SJSA1 (cell line): Measurements from ENCODE around the gene PPP1R7. TPM values are rescaled to one million over a fixed set of nuclear protein-coding genes. Genes with fewer than 3 reads are reported as not detected.

Source experiments
- DNase-seq, 2 experiments: peaks; one replicate each; pipeline ENCODE4 v3.0.0-alpha.2; 2015 to 2020; ENCODE audit warnings: low spot score in 2 of 2, low read depth in 1 of 2
- H3K27ac ChIP-seq: fragments of 250-450 bp; sonication (Bioruptor Pico); 2 replicates; pipeline ENCODE4 v1.5.1; 2020; ENCODE audit warnings: mild to moderate bottlenecking, moderate library complexity
- H3K27me3 ChIP-seq: fragments of 250-450 bp; sonication (Bioruptor Pico); replicated peaks from 2 replicates; pipeline ENCODE4 v1.5.1; 2020; ENCODE audit warnings: mild to moderate bottlenecking, moderate library complexity
- H3K36me3 ChIP-seq: fragments of 250-450 bp; sonication (Bioruptor Pico); 2 replicates; pipeline ENCODE4 v1.5.1; 2020; ENCODE audit warnings: mild to moderate bottlenecking
- H3K4me1 ChIP-seq: fragments of 250-450 bp; sonication (Bioruptor Pico); replicated peaks from 2 replicates; pipeline ENCODE4 v1.6.1; 2021; ENCODE audit warnings: mild to moderate bottlenecking
- H3K4me3 ChIP-seq: fragments of 250-450 bp; sonication (Bioruptor Pico); 2 replicates; pipeline ENCODE4 v1.5.1; 2020; ENCODE audit warnings: mild to moderate bottlenecking
- H3K9me3 ChIP-seq: fragments of 250-450 bp; sonication (Bioruptor Pico); replicated peaks from 2 replicates; pipeline ENCODE4 v1.5.1; 2020; ENCODE audit warnings: mild to moderate bottlenecking
- total RNA-seq: library from RNA; depleted of rRNA; stranded (reverse); fragments of >200 nt; shearing (Covaris generic); gene quantifications from 2 replicates; pipeline ENCODE4 v1.2.3, GENCODE V29; 2014

PPP1R7 gene
- total RNA-seq, 1 experiment from 2014 or later = 159 TPM

DNA sequence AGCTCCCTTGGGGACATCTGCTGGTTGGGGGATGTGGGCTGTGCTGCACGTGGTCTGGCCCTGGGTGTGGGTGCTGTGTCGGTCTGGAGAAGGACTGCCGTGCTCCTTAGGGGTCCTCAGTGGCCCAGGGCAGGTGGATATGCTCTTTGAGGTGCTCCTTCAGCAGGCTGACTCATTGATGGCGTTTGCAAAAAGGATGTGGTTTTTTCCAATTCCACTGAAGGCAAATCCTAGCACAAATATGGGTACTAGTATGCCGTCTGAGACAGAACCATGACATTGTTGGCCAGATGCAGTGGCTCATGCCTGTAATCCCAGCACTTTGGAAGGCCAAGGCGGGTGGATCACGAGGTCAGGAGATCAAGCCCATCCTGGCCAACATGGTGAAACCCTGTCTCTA lies 3.3 kb downstream of the PPP1R7 start:
- no peaks in the 10 kb centered on the region for H3K27me3 ChIP-seq
- H3K36me3 ChIP-seq = peaks cover 49% of the 10 kb centered on the region
- H3K4me3 ChIP-seq = no peak overlapping the region
- no peaks in the 10 kb centered on the region for H3K9me3 ChIP-seq
- peaks cover 58% of the 10 kb centered on the region for H3K4me1 ChIP-seq
- DNase-seq = no peak
- H3K27ac ChIP-seq = no peak overlapping the region

DNA sequence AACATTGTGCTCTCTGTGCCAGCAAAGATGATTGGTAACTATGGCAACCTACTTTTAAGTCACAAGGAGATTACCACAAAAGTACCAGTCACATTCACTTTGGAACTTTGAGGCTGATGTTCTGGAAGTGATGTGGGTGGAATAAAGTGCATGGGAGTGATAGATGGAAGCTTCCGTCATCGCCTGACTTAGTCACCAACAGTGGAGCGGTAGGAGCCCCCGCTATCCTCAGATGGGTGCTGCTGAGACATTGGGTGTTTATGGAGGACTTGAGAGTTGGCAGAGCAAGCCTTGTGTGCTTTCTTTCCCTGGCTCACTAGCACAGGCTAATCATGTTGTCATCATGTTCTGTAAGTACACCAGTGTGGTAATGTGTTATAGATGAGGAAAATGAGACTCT lies 4.6 kb downstream of the PPP1R7 start:
- Histone ChIP-seq H3K9me3 (no peaks in the 10 kb centered on the region), H3K36me3 (peaks cover 59% of the 10 kb centered on the region), H3K27me3 (no peaks in the 10 kb centered on the region), H3K27ac (no peak overlapping the region), H3K4me1 (peaks cover 63% of the 10 kb centered on the region), H3K4me3 (no peak overlapping the region)
- no peak for DNase-seq

DNA sequence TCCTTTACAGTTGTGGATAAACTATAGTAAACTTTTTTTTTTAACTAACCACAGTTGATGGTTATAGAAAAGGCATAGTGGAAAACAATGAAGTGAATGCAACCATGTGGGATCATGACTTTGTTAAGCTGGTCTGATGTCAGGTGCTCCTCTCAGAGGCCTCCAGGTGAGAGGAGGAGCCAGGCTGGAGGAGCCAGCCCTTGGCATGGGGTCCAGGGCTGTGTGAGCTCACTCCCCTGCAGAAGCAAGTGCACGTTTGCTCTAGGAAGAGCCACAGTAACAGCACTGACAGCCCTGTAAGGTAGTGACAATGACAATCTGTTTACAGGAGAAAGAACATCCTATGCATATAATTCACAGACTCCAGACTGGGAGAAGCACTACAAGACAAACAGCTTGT lies 5.7 kb downstream of the PPP1R7 start:
- DNase-seq = no peak
- Histone ChIP-seq H3K27ac (no peak overlapping the region), H3K4me3 (no peak overlapping the region)

DNA sequence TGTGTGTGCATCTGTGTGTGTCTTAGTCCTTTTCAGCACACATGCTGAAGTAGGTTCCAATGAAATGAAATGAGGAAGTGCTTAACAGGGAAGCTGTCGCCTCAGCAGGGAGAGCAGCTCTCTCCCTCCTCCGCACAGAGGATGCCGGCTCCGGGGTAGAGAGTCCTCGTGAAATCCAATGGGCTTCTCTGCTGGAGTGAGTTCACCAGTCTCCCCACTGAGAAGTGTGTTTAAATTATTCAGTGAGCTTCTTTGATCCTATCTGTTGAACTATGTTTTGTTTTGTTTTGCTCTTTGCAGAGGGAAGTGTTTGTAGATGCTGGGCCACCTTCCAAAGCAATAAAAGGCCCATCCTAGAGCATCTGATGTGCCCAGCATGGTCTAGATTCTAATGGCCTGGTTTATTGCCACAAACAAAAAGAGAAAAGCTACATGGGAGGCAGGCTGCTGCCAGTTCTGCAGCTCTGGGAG lies 6.7 kb downstream of the PPP1R7 start:
- DNase-seq = peak; percentile 68 to 84
- H3K4me3 ChIP-seq = no peak overlapping the region
- peaks cover 60% of the 10 kb centered on the region for H3K36me3 ChIP-seq
- H3K27me3 ChIP-seq = no peaks in the 10 kb centered on the region
- H3K4me1 ChIP-seq = peaks cover 63% of the 10 kb centered on the region
- no peaks in the 10 kb centered on the region for H3K9me3 ChIP-seq
- peak overlapping the region; percentile 52 for H3K27ac ChIP-seq

More for the DNA sequence above, 5.7 kb downstream of the PPP1R7 start:
- Histone ChIP-seq H3K9me3 (no peaks in the 10 kb centered on the region), H3K4me1 (peaks cover 66% of the 10 kb centered on the region), H3K36me3 (peaks cover 62% of the 10 kb centered on the region), H3K27me3 (no peaks in the 10 kb centered on the region)

DNA sequence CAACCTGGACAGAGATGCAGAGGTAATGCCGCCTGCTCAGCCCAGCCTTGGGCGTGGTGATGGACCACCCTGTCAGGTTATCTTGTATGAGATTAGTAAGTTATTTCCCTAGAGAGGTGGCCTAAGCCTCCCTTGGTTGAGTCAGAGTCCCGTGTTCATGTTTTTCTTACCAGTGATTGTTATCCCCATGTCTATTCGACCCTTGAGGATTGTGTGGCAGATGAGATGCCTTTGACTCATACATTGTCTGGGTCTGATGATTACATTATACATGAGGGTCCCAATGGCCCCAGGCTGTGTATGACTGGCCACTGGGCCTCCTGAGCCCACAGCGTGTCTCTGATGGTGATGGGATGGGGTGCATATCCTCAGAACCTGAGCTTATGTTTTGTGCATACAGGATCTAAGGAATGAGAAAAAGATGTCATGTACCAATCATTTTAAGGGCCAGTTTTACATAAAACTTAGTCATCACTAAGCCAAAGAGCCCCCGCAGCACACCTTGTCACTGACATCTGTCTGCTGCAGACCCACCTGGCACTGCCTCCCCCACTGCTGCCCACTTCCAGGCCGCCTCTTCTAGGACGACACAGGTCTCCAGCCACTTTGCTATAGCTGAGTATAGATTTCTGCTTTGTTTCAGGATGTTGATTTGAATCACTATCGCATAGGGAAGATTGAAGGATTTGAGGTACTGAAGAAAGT lies 7.7 kb downstream of the PPP1R7 start:
- H3K36me3 ChIP-seq = peaks cover 61% of the 10 kb centered on the region
- peak overlapping the region; percentile 52 for H3K27ac ChIP-seq
- no peaks in the 10 kb centered on the region for H3K9me3 ChIP-seq
- no peaks in the 10 kb centered on the region for H3K27me3 ChIP-seq
- peaks cover 68% of the 10 kb centered on the region for H3K4me1 ChIP-seq
- no peak overlapping the region for H3K4me3 ChIP-seq
- peak; percentile 94 to 95 for DNase-seq

DNA sequence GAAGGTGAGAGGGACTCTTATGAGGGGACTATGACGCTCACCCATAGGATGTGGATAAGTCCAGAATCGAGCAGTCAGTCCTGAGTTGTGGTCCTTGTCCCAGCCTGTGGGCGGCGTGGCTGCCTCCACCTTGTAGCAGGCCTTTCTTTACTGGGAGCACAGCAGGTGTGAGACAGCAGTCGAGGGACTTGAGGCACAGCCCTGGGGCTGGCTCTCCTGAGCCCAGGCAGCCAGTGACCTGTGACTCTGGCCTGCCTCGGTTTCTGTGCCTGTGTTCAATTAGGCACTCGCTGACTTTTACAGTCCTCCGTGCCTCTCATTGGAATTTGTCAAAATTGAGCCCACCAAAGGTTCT lies 8.3 kb downstream of the PPP1R7 start:
- peaks cover 60% of the 10 kb centered on the region for H3K36me3 ChIP-seq
- no peaks in the 10 kb centered on the region for H3K9me3 ChIP-seq
- peaks cover 71% of the 10 kb centered on the region for H3K4me1 ChIP-seq
- no peak for DNase-seq
- no peaks in the 10 kb centered on the region for H3K27me3 ChIP-seq
- H3K4me3 ChIP-seq = no peak overlapping the region
- H3K27ac ChIP-seq = peak overlapping the region; percentile 22

GRCh38 chr2:241159116-241159515 lies 8.8 kb downstream of the PPP1R7 start:
- Histone ChIP-seq H3K4me1 (peaks cover 73% of the 10 kb centered on the region), H3K27ac (no peak overlapping the region), H3K36me3 (peaks cover 62% of the 10 kb centered on the region), H3K9me3 (no peaks in the 10 kb centered on the region), H3K27me3 (no peaks in the 10 kb centered on the region), H3K4me3 (no peak overlapping the region)
- DNase-seq = no peak

DNA sequence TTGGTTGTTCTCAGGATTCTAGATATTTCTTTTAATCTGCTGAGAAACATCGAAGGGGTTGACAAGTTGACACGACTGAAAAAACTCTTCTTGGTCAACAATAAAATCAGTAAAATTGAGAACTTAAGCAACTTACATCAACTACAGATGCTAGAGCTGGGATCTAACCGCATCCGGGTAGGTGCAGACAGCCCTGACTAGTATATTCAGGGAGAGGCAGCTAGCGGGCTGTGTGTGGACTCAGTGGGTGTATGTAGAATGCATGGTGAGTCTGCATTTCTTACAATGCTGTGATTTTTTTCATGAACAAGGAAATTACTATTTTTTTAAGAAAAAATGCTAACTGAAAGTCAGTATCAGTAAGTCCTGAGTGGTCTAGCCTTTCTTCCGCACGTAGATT lies 10.1 kb downstream of the PPP1R7 start:
- Histone ChIP-seq H3K4me1 (peaks cover 76% of the 10 kb centered on the region), H3K9me3 (no peaks in the 10 kb centered on the region), H3K36me3 (peaks cover 62% of the 10 kb centered on the region), H3K27ac (no peak overlapping the region), H3K27me3 (no peaks in the 10 kb centered on the region), H3K4me3 (no peak overlapping the region)
- no peak for DNase-seq

DNA sequence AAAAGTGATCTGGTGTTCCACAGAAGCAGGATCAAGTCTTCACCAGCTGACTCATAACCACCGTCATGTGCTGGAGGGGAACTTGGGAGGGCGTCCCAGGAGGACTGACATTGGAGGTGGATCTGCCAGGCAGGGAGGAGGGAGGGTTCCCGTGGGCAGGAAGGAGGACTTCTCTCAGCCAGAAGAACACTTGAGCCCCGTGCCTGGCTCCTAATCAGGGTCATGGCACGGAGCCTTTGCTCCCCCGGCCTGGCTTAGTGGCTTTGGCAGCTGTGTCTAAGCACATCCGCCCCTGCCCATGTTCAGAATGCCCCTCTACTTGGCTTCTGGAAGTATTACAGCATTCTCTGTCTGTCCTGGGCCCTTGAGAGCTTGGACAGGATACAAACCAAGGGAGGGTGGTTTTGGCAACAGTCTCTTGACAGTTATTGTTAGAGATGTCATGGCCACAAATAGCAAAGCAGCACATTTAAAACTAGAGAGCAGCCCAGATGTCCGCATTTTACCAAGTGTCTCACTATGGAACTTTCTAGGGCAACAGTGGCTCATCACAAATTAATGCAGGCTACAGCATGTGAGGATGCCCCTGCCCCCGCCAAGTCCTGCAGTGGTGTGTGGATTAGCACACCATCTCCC lies 11.5 kb downstream of the PPP1R7 start:
- H3K4me1 ChIP-seq = peaks cover 63% of the 10 kb centered on the region
- H3K36me3 ChIP-seq = peaks cover 70% of the 10 kb centered on the region
- peak; percentile 80 to 85 for DNase-seq
- H3K9me3 ChIP-seq = no peaks in the 10 kb centered on the region
- H3K27ac ChIP-seq = peak overlapping the region; percentile 45
- H3K4me3 ChIP-seq = no peak overlapping the region
- no peaks in the 10 kb centered on the region for H3K27me3 ChIP-seq

DNA sequence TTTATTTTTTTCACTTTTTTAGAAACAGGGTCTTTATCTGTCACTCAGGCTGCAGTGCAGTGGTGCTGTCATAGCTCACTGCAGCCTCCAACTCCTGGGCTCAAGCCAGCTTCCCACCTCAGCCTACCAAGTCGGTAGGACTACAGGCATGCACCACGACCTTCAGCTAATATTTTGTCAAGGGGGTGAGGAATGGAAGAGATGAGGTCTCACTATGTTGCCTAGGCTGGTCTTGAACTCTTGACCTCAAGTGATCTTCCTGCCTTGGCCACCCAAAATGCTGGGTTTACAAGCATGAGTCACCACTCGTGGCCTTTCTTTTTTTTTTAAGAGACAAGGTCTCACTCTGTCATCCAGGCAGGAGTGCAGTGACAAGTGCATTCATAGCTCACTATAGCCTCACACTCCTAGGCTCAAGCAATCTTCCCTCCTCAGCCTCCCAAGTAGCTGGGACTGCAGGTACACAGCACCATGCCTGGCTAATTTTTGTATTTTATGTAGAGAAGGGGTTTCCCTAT lies 13.4 kb downstream of the PPP1R7 start:
- no peaks in the 10 kb centered on the region for H3K9me3 ChIP-seq
- H3K36me3 ChIP-seq = peaks cover 84% of the 10 kb centered on the region
- peaks cover 44% of the 10 kb centered on the region for H3K4me1 ChIP-seq
- H3K4me3 ChIP-seq = no peak overlapping the region
- H3K27me3 ChIP-seq = no peaks in the 10 kb centered on the region
- peak; percentile 86 to 88 for DNase-seq
- H3K27ac ChIP-seq = peak overlapping the region; percentile 27; the same call in 1 of the 2 replicates

DNA sequence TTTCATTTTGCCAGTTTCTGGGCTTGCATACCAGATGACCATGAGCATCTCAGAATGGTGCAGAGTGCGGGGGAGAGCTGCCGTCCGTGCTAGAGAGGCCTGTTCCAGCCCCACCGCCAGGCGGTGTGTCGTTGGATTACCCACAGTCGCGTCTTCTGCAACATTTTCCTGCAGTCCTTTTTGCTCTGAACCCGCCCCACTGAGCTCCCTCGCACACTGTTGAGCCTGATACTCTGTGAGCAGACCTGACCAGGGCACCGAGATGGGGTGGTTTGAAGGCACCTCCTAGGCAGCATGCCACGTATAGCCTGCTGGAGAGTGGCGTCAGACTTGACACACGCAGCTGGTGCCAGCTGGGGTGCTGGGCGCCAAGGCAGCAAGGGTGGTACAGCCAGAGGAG lies 18.1 kb downstream of the PPP1R7 start:
- peaks cover 10% of the 10 kb centered on the region for H3K4me1 ChIP-seq
- H3K36me3 ChIP-seq = peaks cover 86% of the 10 kb centered on the region
- no peak for DNase-seq
- H3K9me3 ChIP-seq = 0 out of 2 replicates have a peak, but pooled peaks cover 8% of the 10 kb centered on the region
- H3K27me3 ChIP-seq = no peaks in the 10 kb centered on the region
- no peak overlapping the region for H3K27ac ChIP-seq
- no peak overlapping the region for H3K4me3 ChIP-seq

GRCh38 chr2:241173557-241173956 lies 23.3 kb downstream of the PPP1R7 start:
- H3K27ac ChIP-seq = no peak overlapping the region
- H3K4me3 ChIP-seq = no peak overlapping the region
- no peaks in the 10 kb centered on the region for H3K27me3 ChIP-seq
- H3K36me3 ChIP-seq = peaks cover 76% of the 10 kb centered on the region
- DNase-seq = no peak
- H3K9me3 ChIP-seq = 0 out of 2 replicates have a peak, but pooled peaks cover 8% of the 10 kb centered on the region
- no peaks in the 10 kb centered on the region for H3K4me1 ChIP-seq

DNA sequence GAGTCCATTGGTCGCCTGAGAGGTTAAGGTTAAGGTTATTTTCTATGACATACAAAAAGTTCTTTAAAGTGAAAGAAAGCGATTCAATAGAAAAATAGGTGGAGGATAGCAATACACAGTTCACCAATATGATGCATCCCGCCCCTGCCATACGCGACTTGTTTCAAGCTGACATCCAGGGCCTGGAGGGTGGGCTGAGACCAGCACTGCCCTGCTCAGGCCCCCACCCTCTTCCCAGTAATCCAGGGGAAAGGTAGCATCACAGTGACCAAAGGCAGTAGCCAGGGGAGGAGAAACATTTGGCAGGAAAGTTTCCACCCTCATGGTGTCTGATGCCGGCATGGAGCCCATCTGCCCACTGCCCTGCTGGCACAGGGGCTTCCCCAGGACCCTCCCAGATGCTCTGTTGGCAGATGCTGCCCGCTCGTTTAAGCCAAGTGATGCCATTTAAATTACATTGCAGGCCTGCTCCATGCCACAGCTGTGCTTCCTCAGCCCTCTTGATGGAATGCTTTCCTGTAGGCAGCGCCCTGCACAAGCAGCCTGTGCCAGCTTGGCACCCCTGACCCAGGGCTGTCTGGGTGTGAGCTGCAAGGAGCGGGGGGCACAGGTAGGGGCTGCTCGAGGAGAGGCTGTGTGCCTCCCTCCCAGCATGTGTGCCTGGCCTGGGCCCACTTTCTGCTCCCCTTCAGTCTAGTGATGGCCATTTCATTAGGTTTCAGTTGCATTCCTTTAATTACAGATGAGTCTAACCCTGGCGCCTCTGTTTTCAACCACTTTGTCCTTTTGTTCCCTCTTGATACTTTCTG lies 27.5 kb downstream of the PPP1R7 start:
- H3K27ac ChIP-seq = no peak overlapping the region
- no peak for DNase-seq
- H3K36me3 ChIP-seq = peaks cover 65% of the 10 kb centered on the region
- no peak overlapping the region for H3K4me3 ChIP-seq
- no peaks in the 10 kb centered on the region for H3K27me3 ChIP-seq
- H3K9me3 ChIP-seq = no peaks in the 10 kb centered on the region
- no peaks in the 10 kb centered on the region for H3K4me1 ChIP-seq

DNA sequence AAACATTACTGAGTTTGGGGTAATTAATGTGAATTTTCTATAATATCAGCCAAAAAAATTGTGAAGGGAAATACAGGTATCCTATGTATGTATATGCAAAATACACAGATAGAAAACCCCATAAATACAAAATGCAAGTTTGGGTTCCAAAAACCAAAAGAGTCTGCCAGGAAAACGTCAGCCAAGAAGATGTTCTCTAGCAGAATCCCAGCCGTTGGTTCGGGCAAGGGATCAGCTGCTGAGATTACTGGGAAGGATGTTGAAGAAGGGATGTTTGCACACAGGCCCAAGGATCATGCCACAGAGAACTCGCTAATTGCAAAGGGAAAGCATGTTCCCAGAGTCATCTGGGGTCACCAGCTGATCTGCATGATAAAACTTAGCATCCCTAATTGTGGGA lies 28.7 kb downstream of the PPP1R7 start:
- Histone ChIP-seq H3K27me3 (no peaks in the 10 kb centered on the region), H3K4me1 (no peaks in the 10 kb centered on the region), H3K4me3 (no peak overlapping the region), H3K36me3 (peaks cover 71% of the 10 kb centered on the region), H3K9me3 (no peaks in the 10 kb centered on the region), H3K27ac (no peak overlapping the region)
- DNase-seq = no peak
